ENCODE measurements around the gene CHMP3. TPM values are rescaled to one million over a fixed set of nuclear protein-coding genes. Genes with fewer than 3 reads are reported as not detected.

Gene CHMP3
- total RNA-seq, 1 experiment from 2014 or later = 63.4 TPM

DNA sequence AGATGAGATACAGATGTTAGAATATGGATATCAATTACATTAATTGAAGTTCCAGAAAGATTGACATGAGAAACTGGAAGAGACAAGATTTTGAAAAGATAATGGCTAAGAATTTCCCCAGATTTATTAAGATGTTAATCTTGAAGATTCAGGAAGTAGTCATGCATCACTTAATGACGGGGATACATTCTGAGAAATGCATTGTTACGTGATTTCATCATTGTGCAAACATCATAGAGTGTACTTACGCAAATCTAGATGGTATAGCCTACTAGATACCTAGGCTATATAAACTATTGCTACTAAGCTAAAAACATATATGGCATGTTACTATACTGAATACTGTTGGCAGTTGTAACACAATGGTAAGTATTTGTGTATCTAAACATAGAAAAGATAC is 6.8 kb upstream of the CHMP3 start:
- BruUV-seq (replicated peaks) = no TSS peak
- CTCF ChIA-PET = no interaction called here
- DNase-seq (ENCODE audit: low read depth, low spot score) = no peak

DNA sequence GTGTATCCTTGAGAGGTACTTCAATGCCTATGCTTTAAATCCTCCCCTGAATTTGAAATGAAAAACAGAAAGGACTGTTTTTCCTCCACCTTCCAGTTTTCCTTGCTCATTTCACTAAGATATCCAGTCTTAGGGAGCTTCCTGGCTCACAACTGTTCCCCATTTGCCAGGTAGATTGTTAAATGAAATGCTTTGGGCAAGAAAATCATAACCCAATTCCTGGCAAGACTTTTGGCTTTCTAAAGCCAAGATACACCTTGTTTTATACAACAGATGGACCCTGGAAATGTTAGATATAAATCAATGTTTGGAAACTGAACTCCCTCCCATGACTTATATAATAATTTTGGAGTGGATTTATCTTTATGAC is 3.6 kb upstream of the CHMP3 start:
- Histone ChIP-seq H3K9ac (ENCODE audit: low read length) (no peak overlapping the region), H2AFZ (ENCODE audit: low read depth, low read length, poor library complexity, severe bottlenecking) (no peak overlapping the region), H3K9me3 (ENCODE audit: control insufficient read depth in 1 of 2, insufficient read depth in 1 of 2, low read depth in 1 of 2, low read length in 2 of 2) (no peaks in the 10 kb centered on the region), H3K79me2 (ENCODE audit: insufficient read depth, low read length) (peaks cover 10% of the 10 kb centered on the region), H3K4me1 (ENCODE audit: control insufficient read depth in 1 of 2, insufficient read depth in 2 of 2, low read length in 2 of 2) (peaks cover 0 to 13% of the 10 kb centered on the region in 2 experiments; a peak in 2 of 4 replicates), H3K27me3 (ENCODE audit: insufficient read depth, low read length) (no peaks in the 10 kb centered on the region), H3K4me3 (replicated peaks in 1 of 2; ENCODE audit: low read depth in 1 of 2, low read length in 2 of 2) (no peak overlapping the region), H3K36me3 (ENCODE audit: control insufficient read depth in 1 of 2, insufficient read depth in 2 of 2, low read length in 2 of 2) (no peaks in the 10 kb centered on the region), H3K27ac (ENCODE audit: low read depth, low read length) (no peak overlapping the region), H3K4me2 (ENCODE audit: low read length) (no peak overlapping the region), H4K20me1 (ENCODE audit: insufficient read depth) (no peaks in the 10 kb centered on the region), H3K9me2 (ENCODE audit: insufficient read depth) (no peaks in the 10 kb centered on the region)
- intact Hi-C loops (cut with micrococcal nuclease) = no loop called here
- ATAC-seq (no peak), DNase-seq (ENCODE audit: low read depth, low spot score) (no peak)
- no TSS peak for BruUV-seq (replicated peaks)
- ChIA-PET POLR2A (no interaction called here), RAD21 (ENCODE audit: low non-redundant PET in 1 of 2, low total read pairs in 2 of 2, uncharacterized antibody in 2 of 2, unreplicated experiment in 2 of 2) (no interaction called here), CTCF (no interaction called here)
- no peak for TF ChIP-seq CBX3 (IDR thresholded peaks at IDR 0.05; ENCODE audit: low read depth)
- TF ChIP-seq CEBPB (IDR thresholded peaks at IDR 0.05; ENCODE audit: low read depth) = no peak

More for the DNA sequence above, 6.8 kb upstream of the CHMP3 start:
- H3K36me3 ChIP-seq (ENCODE audit: control insufficient read depth in 1 of 2, insufficient read depth in 2 of 2, low read length in 2 of 2) = no peaks in the 10 kb centered on the region
- intact Hi-C loops (cut with micrococcal nuclease) = no loop called here
- no peak for ATAC-seq
- H3K9ac ChIP-seq (ENCODE audit: low read length) = no peak overlapping the region
- H4K20me1 ChIP-seq (ENCODE audit: insufficient read depth) = no peaks in the 10 kb centered on the region
- ChIA-PET RAD21 (ENCODE audit: low non-redundant PET in 1 of 2, low total read pairs in 2 of 2, uncharacterized antibody in 2 of 2, unreplicated experiment in 2 of 2) (no interaction called here), POLR2A (no interaction called here)
- no peaks in the 10 kb centered on the region for H3K4me1 ChIP-seq (ENCODE audit: control insufficient read depth in 1 of 2, insufficient read depth in 2 of 2, low read length in 2 of 2)
- H3K9me3 ChIP-seq (ENCODE audit: control insufficient read depth in 1 of 2, insufficient read depth in 1 of 2, low read depth in 1 of 2, low read length in 2 of 2) = no peaks in the 10 kb centered on the region
- H3K27me3 ChIP-seq (ENCODE audit: insufficient read depth, low read length) = no peaks in the 10 kb centered on the region
- TF ChIP-seq YY1 (IDR thresholded peaks at IDR 0.05; ENCODE audit: extremely low read depth, insufficient replicate concordance, low read depth, low read length) = no peak
- TF ChIP-seq CBX3 (IDR thresholded peaks at IDR 0.05; ENCODE audit: low read depth) = no peak
- no peak for TF ChIP-seq FOSL1 (IDR thresholded peaks at IDR 0.05; ENCODE audit: low read depth)
- TF ChIP-seq TCF7L2 (IDR thresholded peaks at IDR 0.05; ENCODE audit: borderline replicate concordance, extremely low read depth, insufficient read depth, insufficient read length) = no peak
- TF ChIP-seq EZH2 (IDR thresholded peaks at IDR 0.05) = no peak
- TF ChIP-seq RAD21 (IDR thresholded peaks at IDR 0.05; ENCODE audit: low read depth) = no peak
- TF ChIP-seq POLR2A (IDR thresholded peaks at IDR 0.05; ENCODE audit: borderline replicate concordance, extremely low read depth, insufficient read depth, insufficient read length) = no peak
- TF ChIP-seq JUND (IDR thresholded peaks at IDR 0.05) = no peak
- TF ChIP-seq, protein P1, sequence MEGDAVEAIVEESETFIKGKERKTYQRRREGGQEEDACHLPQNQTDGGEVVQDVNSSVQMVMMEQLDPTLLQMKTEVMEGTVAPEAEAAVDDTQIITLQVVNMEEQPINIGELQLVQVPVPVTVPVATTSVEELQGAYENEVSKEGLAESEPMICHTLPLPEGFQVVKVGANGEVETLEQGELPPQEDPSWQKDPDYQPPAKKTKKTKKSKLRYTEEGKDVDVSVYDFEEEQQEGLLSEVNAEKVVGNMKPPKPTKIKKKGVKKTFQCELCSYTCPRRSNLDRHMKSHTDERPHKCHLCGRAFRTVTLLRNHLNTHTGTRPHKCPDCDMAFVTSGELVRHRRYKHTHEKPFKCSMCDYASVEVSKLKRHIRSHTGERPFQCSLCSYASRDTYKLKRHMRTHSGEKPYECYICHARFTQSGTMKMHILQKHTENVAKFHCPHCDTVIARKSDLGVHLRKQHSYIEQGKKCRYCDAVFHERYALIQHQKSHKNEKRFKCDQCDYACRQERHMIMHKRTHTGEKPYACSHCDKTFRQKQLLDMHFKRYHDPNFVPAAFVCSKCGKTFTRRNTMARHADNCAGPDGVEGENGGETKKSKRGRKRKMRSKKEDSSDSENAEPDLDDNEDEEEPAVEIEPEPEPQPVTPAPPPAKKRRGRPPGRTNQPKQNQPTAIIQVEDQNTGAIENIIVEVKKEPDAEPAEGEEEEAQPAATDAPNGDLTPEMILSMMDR (IDR thresholded peaks at IDR 0.05 in 2 of 3, conservative IDR thresholded peaks at IDR 0.05 in 1 of 3; ENCODE audit: borderline replicate concordance in 1 of 3, insufficient read depth in 1 of 3, low read depth in 2 of 3, low read length in 2 of 3) = no peak
- H3K4me3 ChIP-seq (replicated peaks in 1 of 2; ENCODE audit: low read depth in 1 of 2, low read length in 2 of 2) = no peak overlapping the region
- H3K79me2 ChIP-seq (ENCODE audit: insufficient read depth, low read length) = no peaks in the 10 kb centered on the region
- no peak overlapping the region for H3K27ac ChIP-seq (ENCODE audit: low read depth, low read length)
- peaks cover 4% of the 10 kb centered on the region; the same call in 1 of the 2 replicates for H3K9me2 ChIP-seq (ENCODE audit: insufficient read depth)
- no peak overlapping the region for H3K4me2 ChIP-seq (ENCODE audit: low read length)
- H2AFZ ChIP-seq (ENCODE audit: low read depth, low read length, poor library complexity, severe bottlenecking) = no peak overlapping the region

Data from HCT116 (cell line).